ENCODE data around the gene SHISA5.

GRCh38 chr3:48474619-48475018 is 29.4 kb downstream of the SHISA5 start:
- no peak; a peak in 1 of 4 replicates for TF ChIP-seq CTCF (conservative IDR thresholded peaks at IDR 0.05; ENCODE audit: low read depth in 2 of 2)
- no peak for TF ChIP-seq REST (IDR thresholded peaks at IDR 0.05; ENCODE audit: unreplicated experiment)

Data from GM23338 (cell line).